ENCODE data around the gene NDST1. TPM values are rescaled to one million over a fixed set of nuclear protein-coding genes. Genes with fewer than 3 reads are reported as not detected.
"Not testable (repeated sequence)": the region's sequence is repeated elsewhere in the genome, so short reads cannot be mapped to it uniquely, and the experiment has no call there.

NDST1 gene
- total RNA-seq = 1 to 10 TPM; 3.4 to 3.5 TPM

DNA sequence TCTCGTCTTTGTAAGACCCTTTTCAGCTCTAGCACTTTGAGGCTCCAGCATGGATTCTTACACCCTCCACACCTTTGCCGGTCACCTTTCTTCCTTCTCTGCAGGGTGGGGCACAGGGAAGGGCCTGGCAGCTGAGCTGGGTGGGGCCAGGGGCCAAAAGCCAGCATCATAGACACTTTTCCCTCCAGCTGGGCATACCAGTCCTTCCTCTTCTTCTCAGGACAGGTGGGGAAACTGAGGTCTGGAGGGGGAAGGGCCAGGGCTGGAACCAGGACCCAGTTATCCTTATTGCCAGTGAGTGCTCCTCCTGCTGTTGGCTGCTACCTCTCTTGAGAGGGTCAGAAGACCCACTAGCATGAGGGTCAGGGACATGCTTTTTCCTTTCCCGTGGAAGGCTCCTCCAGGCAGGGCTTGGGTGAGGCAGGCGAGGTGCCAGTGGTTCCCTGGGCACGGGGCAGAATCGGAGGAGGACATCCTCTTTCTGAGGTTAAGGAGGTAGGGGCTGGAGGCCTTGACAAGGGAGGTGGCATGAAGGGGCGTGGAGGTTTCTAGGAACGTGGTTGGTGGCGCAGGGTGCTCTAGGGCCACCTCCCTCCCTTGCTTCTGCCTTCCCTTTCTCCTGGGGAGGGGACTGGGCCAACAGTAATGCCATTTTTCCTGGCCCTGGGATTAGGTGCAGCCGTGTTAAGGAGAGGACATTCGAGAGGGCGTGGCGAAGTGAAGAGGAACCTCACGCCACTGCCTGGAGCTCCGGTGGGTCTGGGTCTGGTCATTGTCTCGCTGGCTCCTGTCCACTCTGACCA is at the start of gene NDST1:
NDST1 (plus strand) TSS at position 658 of the 803 bp plus-strand sequence. CDS start 13,124 bp downstream, outside the sequence.
- no peaks in the 10 kb centered on the region for H3K36me3 Mint-ChIP-seq (ENCODE audit: insufficient read depth in 2 of 2)
- DNase-seq (no peak), ATAC-seq (replicated peaks in 1 of 2) (no peak)
- H3K27me3 Mint-ChIP-seq (ENCODE audit: low read depth) = no peaks in the 10 kb centered on the region
- no peak within 1 kb of the TSS for H3K27ac Mint-ChIP-seq
- H3K9me3 Mint-ChIP-seq = no peaks in the 10 kb centered on the region
- H3K4me1 Mint-ChIP-seq (ENCODE audit: low read depth) = no peaks in the 10 kb centered on the region
- no peak within 1 kb of the TSS for H3K4me3 Mint-ChIP-seq

DNA sequence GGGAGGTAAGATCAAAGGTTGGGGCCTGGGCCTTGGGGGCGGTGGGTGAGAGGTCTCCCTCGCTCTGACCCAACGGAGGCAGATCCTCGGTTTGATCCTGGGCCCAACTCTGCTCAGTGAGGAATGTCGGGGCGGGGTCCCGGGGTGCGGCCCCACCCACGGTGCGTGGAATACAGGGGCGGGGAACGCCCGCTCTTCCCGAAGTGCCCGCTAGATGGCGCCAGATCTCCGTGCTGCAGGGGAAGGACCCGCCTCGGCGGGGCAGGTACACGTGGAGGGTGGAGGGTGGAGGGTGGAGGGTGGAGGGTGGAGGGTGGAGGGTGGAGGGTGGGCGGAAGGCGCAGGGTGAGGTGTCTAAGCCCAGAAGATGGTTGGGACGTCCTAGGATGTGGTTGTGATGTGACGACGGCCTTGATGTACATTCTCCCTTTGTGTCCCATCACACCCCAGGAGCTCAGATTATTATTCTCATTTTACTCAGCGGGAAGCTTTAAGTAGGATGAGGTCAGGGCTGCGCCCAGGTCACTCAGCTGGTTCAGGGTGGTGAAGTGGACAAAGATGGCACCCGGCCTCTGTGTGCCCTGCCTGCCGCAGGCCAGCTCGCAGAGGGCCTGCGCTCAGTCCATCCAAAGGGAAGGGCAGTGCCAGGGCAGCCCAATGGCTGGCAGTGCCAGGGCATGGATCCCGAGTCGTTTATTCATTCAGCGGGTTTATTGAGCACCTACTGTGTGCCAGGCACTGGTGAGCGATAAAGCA is 49.0 kb upstream of the NDST1 start:
- no peaks in the 10 kb centered on the region for H3K36me3 Mint-ChIP-seq (ENCODE audit: insufficient read depth in 2 of 2)
- peaks cover 32% of the 10 kb centered on the region for H3K4me1 Mint-ChIP-seq (ENCODE audit: low read depth)
- DNase-seq = peak; percentile 85 to 93
- no peaks in the 10 kb centered on the region for H3K9me3 Mint-ChIP-seq
- peak; percentile 90 to 95 for ATAC-seq (replicated peaks in 1 of 2)
- peak overlapping the region; percentile 21 to 64 for H3K4me3 Mint-ChIP-seq
- H3K27me3 Mint-ChIP-seq (ENCODE audit: low read depth) = no peaks in the 10 kb centered on the region
- no peak overlapping the region for H3K27ac Mint-ChIP-seq

DNA sequence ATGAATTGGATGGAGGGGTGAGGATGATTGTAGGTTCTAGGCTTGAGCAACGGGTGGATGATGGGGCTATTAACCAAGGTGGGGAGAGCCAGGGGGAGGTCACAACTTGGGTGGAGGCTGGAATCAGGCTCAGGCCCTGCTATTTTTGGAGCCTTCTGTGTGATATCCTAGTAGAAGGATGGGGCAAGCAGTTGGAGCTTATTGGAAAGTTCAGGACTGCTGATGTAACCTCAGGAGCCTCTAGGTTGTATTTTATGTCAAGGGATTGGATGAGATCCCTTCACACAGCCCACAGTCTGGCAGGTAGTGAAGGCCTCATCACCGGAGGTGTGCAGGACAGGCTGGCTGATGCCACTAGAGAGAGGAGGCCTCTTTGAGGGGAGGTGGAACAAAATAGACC is 47.1 kb upstream of the NDST1 start:
- H3K4me1 Mint-ChIP-seq (ENCODE audit: low read depth) = peaks cover 32% of the 10 kb centered on the region
- H3K27me3 Mint-ChIP-seq (ENCODE audit: low read depth) = no peaks in the 10 kb centered on the region
- ATAC-seq (replicated peaks in 1 of 2) = no peak
- H3K4me3 Mint-ChIP-seq = no peak overlapping the region
- DNase-seq = no peak
- H3K27ac Mint-ChIP-seq = no peak overlapping the region
- no peaks in the 10 kb centered on the region for H3K36me3 Mint-ChIP-seq (ENCODE audit: insufficient read depth in 2 of 2)
- H3K9me3 Mint-ChIP-seq = no peaks in the 10 kb centered on the region

DNA sequence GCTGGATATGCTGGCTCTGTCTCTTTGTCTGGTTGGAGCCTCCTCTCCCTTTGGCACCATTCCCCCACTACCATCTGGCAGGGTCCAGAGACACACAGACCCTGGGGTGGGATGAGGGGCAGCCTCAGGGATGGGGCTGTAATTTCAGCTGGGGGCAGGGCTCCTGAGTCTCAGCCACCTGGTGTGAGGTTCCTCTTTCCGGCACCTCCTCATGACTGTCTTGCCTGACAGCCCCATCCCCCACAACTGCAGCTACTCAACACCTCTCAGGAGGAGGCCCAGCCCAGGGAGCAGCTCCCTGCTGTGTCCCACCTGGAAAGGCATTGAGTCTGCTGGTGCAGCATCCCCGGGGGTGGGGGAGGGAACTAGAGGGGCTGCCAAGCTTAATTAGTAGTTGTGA is 46.7 kb upstream of the NDST1 start:
- no peaks in the 10 kb centered on the region for H3K9me3 Mint-ChIP-seq
- ATAC-seq (replicated peaks in 1 of 2) (no peak), DNase-seq (peak in 1 of 2 donors; percentile 19)
- no peak overlapping the region for H3K4me3 Mint-ChIP-seq
- no peak overlapping the region for H3K27ac Mint-ChIP-seq
- peaks cover 32% of the 10 kb centered on the region for H3K4me1 Mint-ChIP-seq (ENCODE audit: low read depth)
- H3K36me3 Mint-ChIP-seq (ENCODE audit: insufficient read depth in 2 of 2) = no peaks in the 10 kb centered on the region
- H3K27me3 Mint-ChIP-seq (ENCODE audit: low read depth) = no peaks in the 10 kb centered on the region

GRCh38 chr5:150464554-150465012 is 43.3 kb upstream of the NDST1 start:
- no peaks in the 10 kb centered on the region for H3K36me3 Mint-ChIP-seq (ENCODE audit: insufficient read depth in 2 of 2)
- no peaks in the 10 kb centered on the region for H3K9me3 Mint-ChIP-seq
- ATAC-seq (replicated peaks in 1 of 2) = no peak
- H3K27me3 Mint-ChIP-seq (ENCODE audit: low read depth) = no peaks in the 10 kb centered on the region
- no peak overlapping the region for H3K27ac Mint-ChIP-seq
- DNase-seq = no peak
- peaks cover 9% of the 10 kb centered on the region for H3K4me1 Mint-ChIP-seq (ENCODE audit: low read depth)
- H3K4me3 Mint-ChIP-seq = no peak overlapping the region

GRCh38 chr5:150465927-150466326 is 42.0 kb upstream of the NDST1 start:
- H3K4me3 Mint-ChIP-seq = no peak overlapping the region
- H3K9me3 Mint-ChIP-seq = no peaks in the 10 kb centered on the region
- no peak overlapping the region for H3K27ac Mint-ChIP-seq
- ATAC-seq (replicated peaks in 1 of 2) = no peak
- H3K4me1 Mint-ChIP-seq (ENCODE audit: low read depth) = peaks cover 5% of the 10 kb centered on the region
- DNase-seq = no peak
- no peaks in the 10 kb centered on the region for H3K36me3 Mint-ChIP-seq (ENCODE audit: insufficient read depth in 2 of 2)
- no peaks in the 10 kb centered on the region for H3K27me3 Mint-ChIP-seq (ENCODE audit: low read depth)

GRCh38 chr5:150468206-150468605 is 39.7 kb upstream of the NDST1 start:
- no peak overlapping the region for H3K4me3 Mint-ChIP-seq
- H3K27me3 Mint-ChIP-seq (ENCODE audit: low read depth) = no peaks in the 10 kb centered on the region
- H3K27ac Mint-ChIP-seq = no peak overlapping the region
- DNase-seq = no peak
- ATAC-seq (replicated peaks in 1 of 2) = no peak
- H3K4me1 Mint-ChIP-seq (ENCODE audit: low read depth) = no peaks in the 10 kb centered on the region
- H3K9me3 Mint-ChIP-seq = no peaks in the 10 kb centered on the region
- no peaks in the 10 kb centered on the region for H3K36me3 Mint-ChIP-seq (ENCODE audit: insufficient read depth in 2 of 2)

DNA sequence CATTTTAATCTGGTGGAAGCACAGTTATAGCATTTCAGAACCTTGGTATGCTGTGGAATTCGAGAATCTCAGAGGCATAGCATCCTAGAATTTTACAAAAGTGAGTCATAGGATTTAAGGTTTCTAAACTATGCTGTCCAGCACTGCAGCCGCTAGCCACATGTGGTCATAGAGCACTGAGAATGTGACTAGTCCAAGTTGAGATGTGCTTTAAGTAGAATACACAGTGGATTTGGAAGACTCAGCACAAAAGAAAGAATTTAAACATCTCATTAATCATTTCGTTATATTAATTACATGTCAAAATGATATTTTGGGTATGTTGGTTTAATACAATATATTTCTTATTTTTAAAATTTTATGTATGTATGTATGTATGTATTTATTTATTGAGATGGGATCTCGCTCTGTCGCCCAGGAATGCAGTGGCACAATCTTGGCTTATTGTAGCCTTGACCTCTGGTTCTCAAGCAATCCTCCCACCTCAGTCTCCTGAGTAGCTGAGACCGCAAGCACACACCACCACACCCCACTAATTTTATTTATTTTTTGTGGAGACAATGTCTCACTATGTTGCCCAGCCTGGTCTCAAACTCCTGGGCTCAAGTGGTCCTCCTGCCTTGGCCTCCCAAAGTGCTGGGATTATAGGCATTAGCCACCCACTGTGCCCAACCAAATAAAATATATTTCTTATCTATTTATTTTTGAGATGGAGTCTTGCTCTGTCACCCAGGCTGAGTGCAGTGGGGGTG is 38.0 kb upstream of the NDST1 start:
- no peak overlapping the region for H3K27ac Mint-ChIP-seq
- no peaks in the 10 kb centered on the region for H3K36me3 Mint-ChIP-seq (ENCODE audit: insufficient read depth in 2 of 2)
- H3K9me3 Mint-ChIP-seq = no peaks in the 10 kb centered on the region
- H3K4me1 Mint-ChIP-seq (ENCODE audit: low read depth) = no peaks in the 10 kb centered on the region
- no peaks in the 10 kb centered on the region for H3K27me3 Mint-ChIP-seq (ENCODE audit: low read depth)
- H3K4me3 Mint-ChIP-seq = no peak overlapping the region
- ATAC-seq (replicated peaks in 1 of 2) = no peak
- no peak for DNase-seq

- ATAC-seq (replicated peaks in 1 of 2) (no peak), DNase-seq (no peak)
- Mint-ChIP-seq H3K27ac (no peak overlapping the region), H3K4me3 (no peak overlapping the region), H3K4me1 (ENCODE audit: low read depth) (no peaks in the 10 kb centered on the region), H3K36me3 (ENCODE audit: insufficient read depth in 2 of 2) (no peaks in the 10 kb centered on the region), H3K27me3 (ENCODE audit: low read depth) (no peaks in the 10 kb centered on the region), H3K9me3 (no peaks in the 10 kb centered on the region)
Observed at GRCh38 chr5:150473673-150474358, 34.1 kb upstream of the NDST1 start.

DNA sequence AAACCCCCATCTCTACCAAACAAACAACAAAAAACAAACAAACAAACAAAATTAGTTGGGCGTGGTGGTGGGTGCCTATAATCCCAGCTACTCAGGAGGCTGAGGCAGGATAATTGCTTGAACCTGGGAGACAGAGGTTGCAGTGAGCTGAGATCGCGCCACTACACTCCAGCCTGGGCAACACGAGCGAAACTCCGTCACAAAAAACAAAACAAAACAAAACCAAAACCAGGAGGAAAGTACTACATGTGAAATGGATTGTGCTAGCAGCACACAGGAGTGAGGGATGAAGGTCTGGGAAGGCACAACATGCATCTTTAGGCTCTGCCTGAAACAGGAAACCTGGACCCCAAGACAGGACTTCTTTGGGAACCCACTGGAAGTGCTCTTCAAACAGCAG is 31.4 kb upstream of the NDST1 start:
- not testable (repeated sequence) for H3K4me1 Mint-ChIP-seq (ENCODE audit: low read depth); H3K4me3 Mint-ChIP-seq; DNase-seq; ATAC-seq (replicated peaks in 1 of 2); H3K9me3 Mint-ChIP-seq; H3K36me3 Mint-ChIP-seq (ENCODE audit: insufficient read depth in 2 of 2); H3K27me3 Mint-ChIP-seq (ENCODE audit: low read depth); H3K27ac Mint-ChIP-seq

GRCh38 chr5:150479416-150479815 is 28.5 kb upstream of the NDST1 start:
- Mint-ChIP-seq H3K27ac (no peak overlapping the region), H3K9me3 (no peaks in the 10 kb centered on the region), H3K4me1 (ENCODE audit: low read depth) (no peaks in the 10 kb centered on the region), H3K36me3 (ENCODE audit: insufficient read depth in 2 of 2) (no peaks in the 10 kb centered on the region), H3K4me3 (no peak overlapping the region), H3K27me3 (ENCODE audit: low read depth) (no peaks in the 10 kb centered on the region)
- DNase-seq (no peak), ATAC-seq (replicated peaks in 1 of 2) (no peak)

DNA sequence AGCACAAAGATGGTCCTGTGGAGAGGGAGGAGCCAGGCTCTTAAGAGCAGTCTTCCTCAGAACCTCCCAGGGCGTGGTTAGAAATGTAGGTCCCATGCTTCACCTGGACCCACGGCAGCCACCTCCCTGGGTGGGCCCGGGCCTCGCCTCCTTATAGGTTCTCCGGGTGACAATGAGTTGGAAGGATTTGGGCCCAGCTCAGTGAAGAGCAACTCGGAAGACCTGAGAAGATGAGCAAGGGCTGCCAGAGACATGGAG is 26.3 kb upstream of the NDST1 start:
- no peaks in the 10 kb centered on the region for H3K4me1 Mint-ChIP-seq (ENCODE audit: low read depth)
- no peak for ATAC-seq (replicated peaks in 1 of 2)

GRCh38 chr5:150481972-150482406 is 25.9 kb upstream of the NDST1 start:
- H3K27ac Mint-ChIP-seq = no peak overlapping the region
- H3K4me3 Mint-ChIP-seq = no peak overlapping the region
- no peaks in the 10 kb centered on the region for H3K9me3 Mint-ChIP-seq
- DNase-seq = no peak
- H3K4me1 Mint-ChIP-seq (ENCODE audit: low read depth) = peaks cover under 1% of the 10 kb centered on the region
- no peak for ATAC-seq (replicated peaks in 1 of 2)
- H3K27me3 Mint-ChIP-seq (ENCODE audit: low read depth) = peaks cover 5% of the 10 kb centered on the region
- H3K36me3 Mint-ChIP-seq (ENCODE audit: insufficient read depth in 2 of 2) = peaks cover 0 to under 1% of the 10 kb centered on the region in 2 donors

More for the DNA sequence above, 26.3 kb upstream of the NDST1 start:
- no peak for DNase-seq
- Mint-ChIP-seq H3K27me3 (ENCODE audit: low read depth) (peaks cover 5% of the 10 kb centered on the region), H3K27ac (no peak overlapping the region), H3K36me3 (ENCODE audit: insufficient read depth in 2 of 2) (no peaks in the 10 kb centered on the region), H3K4me3 (no peak overlapping the region), H3K9me3 (no peaks in the 10 kb centered on the region)

Measured in activated T-cell treated with anti-CD3 and anti-CD28 coated beads, Interleukin-2, amount 50 U/mL, for 72 hours (primary cell).